AG08396 (cell line): Measurements from ENCODE around the gene ADAP1.
"Not testable (repeated sequence)": the region's sequence is repeated elsewhere in the genome, so short reads cannot be mapped to it uniquely, and the experiment has no call there.

ENCODE experiments used
- DNase-seq: peaks from one replicate; pipeline ENCODE4 v3.0.0; 2012; ENCODE audit warnings: low spot score, mixed read lengths

ADAP1 gene

DNA sequence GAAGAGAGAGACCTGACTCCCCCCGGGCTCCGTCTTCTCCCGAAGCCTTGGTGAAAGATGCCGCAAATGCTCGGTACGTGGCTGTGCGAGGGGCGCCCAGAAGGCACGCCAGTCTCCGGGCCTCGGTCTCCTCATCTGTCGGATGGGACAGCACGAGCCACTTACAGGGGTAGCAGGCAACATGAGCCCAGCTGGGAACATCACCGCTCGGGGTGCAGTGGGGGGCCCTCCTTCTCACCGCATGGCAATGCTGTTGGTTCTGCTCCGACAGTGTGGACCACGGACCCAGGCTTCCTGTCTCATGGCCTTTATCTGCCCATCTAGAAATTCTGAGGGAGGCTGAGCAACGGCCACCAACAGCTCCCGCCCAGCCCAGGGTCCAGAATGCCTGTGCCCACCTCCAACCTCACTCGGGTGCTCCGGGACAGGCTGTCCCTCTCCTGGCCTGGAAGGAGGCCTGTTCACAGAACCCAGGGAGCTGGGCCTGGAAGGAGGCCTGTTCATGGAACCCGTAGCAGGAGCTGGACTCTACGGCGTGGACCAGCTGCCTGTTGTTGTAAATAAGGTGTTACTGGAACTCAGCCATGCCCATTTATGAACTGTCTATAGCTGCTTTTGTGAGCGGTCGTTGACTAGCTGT is 15.8 kb downstream of the ADAP1 start:
- no peak for DNase-seq

- no peak for DNase-seq
Measured at GRCh38 chr7:937856-938484, 16.5 kb downstream of the ADAP1 start.

DNA sequence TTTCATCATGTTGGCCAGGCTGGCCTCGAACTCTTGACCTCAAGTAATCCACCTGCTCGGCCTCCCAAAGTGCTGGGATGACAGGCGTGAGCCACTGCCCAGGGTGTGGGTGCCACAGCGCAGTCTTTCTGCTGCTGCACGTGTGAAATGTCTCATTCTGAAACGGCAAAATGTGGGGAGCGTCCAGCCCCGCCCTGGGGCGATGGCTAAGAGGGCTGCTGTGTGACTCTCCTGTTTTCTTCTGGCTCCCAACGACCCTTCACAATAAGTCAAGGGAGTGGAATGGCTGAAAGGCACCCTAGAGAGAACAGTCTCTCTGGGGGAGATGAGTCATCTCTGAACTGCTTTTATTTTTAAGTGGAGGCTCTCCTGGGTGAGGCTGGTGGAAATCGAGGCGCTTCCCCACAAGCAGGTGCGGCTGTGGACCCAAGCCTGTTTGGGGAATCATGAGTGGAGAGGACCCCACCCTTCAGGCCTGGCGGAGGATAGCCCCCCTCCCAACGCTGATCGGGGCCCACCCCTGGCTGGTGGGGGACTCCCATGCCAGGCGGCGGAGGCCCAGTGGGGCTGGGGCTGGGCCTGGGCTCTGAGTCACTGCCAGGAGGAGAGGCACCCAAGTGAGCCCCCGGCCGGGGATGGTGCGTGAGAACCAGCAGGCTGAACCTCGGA is 18.0 kb downstream of the ADAP1 start:
- DNase-seq, result peak; percentile 86

DNA sequence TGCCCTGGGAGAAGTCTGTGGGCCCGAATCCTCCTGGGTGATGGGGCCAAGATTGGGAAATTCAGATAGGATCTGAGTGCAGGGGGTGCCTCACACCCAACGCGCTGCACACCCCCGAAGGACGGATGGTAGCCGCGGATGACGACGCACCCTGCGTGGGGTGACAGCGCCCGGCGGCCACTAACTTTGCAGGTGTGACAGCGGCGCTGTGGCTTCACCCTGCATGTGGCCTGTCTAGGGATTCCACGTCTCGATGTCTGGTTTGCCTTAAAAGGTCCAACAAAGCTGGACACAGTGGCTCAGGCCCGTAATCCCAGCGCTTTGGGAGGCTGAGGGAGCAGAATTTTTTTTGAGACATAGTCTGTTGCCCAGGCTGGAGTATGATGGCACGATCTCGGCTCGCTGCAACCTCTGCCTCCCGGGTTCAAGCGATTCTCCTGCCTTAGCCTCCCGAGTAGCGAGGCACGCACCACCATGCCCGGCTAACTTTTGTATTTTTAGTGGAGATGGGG is 18.6 kb downstream of the ADAP1 start:
- DNase-seq, result no peak

DNA sequence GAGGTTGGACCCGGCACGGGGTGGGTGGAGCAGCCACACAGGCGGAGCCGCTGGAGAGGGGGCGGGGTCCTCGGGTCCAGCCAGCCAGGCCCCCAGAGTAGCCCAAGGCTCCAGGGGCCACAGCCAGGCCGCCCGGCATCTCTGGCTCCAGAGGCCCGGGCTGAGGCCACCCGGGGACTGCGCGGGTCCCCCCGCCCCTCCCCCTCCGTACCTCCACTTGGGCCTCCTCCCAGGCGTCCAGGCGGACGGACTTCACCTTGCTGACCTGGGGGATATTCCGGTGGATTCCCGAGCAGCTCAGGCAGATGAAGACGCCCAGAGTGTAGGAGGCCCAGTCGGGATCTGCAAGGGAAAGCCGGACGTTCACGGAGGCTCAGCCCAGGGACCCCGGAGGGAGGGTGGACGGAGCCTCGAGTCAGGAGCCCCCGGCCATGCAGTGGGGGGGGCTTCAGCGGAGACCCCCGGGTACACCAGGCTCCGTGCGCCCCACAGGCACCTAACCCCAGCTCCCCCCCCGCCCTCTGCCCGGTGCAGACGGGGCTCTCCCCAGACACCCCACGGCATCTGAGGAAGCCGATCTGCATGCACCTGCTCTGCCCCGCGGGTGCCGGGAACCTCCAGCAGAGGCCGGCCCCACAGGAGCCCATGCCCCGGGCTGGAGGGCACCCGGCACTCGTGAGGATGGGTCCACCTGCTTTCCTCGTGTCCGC is 19.2 kb downstream of the ADAP1 start:
- no peak for DNase-seq

GRCh38 chr7:934469-935163 is 19.9 kb downstream of the ADAP1 start:
- DNase-seq, result no peak

GRCh38 chr7:932651-932975 is 21.9 kb downstream of the ADAP1 start:
- no peak for DNase-seq

DNA sequence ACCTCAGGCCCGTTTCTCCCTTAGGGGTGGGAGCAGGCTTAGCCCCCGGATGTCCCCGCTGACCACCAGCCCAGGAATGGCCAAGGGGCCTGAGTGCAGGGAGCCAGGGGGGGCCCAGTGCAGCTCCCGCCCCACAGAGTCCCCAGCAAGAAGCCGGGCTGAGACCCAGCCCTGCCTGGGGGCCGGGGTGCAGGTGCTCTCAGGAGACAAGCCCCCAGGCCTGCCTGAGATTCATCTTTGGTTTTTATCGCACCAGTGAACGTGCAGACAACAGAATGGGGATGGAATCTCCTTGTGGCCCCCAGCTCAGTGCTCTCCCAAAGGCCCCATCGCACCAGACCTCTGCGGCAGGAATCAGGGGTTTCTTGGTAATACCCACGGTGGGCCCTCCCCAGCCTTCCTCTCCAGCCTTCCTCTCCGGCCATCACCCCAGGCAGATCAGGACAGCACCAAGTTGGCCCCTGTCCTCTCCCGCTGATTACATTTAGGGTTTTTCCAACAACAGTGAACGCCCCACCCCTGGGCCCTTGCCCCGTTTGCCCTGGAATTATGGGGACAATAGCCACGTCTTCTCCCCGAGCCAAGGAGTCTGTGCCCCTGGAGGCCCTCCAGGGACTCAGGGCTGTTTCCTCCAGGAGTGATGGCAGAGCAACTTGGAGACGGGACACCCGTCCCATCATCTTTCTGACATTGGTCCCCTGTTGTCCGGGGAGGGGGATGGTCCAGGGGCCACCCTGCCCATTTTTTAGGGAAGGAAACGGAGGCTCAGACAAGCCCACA is 22.4 kb downstream of the ADAP1 start:
- DNase-seq, result no peak

DNA sequence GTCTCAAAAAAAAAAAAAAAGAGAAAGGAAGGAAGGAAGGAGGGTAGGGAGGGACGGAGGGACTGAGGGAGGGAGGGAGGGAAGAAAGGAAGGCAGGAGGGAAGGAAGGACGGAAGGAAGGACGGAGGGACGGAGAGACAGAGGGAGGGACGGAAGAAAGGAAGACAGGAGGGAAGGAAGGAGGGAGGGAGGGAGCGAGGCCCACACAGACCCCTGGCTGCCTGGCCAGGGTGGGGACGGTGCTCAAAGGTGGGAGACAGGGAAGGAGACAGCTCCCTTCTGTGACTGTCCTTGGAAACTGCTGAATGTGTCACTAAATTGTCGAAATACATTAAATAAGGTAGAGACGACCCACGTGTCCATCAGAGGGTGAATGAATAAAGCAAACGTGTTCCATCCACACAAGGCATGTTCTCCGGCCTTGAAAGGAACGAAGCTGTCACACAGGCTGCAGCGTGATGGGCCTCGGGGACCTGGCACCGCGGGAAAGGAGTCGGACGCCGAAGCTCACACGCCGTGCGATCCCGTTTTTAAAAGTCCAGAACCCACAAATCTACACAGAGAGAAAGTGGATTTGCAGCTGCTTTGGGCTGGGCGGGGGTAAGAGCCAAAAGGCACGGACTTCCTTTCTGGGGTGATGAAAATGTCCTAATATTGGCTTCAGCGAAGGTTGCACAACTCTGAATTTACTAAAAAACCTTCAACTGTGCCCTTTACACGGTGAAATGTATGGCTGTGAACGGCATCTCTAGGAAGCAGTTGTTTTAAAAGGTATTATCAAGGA is 23.3 kb downstream of the ADAP1 start:
- DNase-seq, result no peak

- DNase-seq, result no peak
Measured at GRCh38 chr7:929311-929711, 25.2 kb downstream of the ADAP1 start.

DNA sequence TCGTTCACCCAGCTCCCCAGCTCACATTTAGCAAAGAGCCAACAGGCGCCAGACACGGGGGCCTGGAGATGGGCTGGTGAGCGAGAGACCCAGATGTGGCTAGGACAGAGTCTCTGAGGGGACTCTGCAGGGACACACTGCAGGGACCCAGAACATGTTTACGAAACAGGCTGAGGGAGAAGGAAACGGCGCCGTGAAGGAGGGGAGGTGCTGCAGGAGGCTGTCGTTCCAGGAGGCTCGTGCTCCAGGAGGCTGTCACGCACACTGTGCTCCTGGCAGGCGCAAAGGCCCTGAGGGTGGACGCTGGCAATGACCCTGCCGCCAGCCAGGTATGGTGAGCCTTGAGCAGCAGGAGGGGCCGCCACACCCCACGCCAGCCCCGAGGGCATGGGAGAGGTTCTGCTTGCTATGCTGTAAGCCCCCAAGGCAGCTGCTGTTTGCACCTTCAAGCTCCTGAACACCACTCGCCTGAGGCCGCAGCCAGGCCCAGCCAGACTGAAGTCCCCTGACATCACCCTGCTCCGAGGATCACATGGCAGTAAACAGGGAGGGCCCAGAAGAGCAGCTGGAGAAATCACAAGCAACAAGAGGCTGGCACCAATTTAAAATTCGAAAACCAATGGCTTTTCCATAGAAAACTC is 27.3 kb downstream of the ADAP1 start:
- DNase-seq, result no peak

GRCh38 chr7:926061-927030 is 28.1 kb downstream of the ADAP1 start:
- DNase-seq, result no peak

DNA sequence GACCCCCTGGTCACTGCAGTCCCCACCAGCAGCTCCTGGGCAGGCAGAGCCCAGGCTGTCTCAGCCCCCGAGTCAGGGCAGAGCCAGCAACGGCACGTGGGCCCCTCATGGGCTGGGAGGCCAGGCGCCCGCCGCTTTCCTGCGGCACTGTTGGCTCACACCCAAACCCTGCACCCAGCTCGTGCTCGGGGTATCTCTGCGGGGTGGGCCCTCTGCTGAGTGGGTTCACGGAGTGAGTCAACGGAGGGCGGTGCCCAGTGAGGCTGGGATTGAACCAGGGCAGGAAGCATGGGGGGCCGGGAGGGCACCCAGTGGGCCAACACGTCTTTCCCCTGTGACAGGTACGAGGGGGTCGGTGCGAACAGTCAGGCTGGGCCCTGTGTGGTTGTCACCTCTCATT is 28.9 kb downstream of the ADAP1 start:
- DNase-seq, result no peak

DNA sequence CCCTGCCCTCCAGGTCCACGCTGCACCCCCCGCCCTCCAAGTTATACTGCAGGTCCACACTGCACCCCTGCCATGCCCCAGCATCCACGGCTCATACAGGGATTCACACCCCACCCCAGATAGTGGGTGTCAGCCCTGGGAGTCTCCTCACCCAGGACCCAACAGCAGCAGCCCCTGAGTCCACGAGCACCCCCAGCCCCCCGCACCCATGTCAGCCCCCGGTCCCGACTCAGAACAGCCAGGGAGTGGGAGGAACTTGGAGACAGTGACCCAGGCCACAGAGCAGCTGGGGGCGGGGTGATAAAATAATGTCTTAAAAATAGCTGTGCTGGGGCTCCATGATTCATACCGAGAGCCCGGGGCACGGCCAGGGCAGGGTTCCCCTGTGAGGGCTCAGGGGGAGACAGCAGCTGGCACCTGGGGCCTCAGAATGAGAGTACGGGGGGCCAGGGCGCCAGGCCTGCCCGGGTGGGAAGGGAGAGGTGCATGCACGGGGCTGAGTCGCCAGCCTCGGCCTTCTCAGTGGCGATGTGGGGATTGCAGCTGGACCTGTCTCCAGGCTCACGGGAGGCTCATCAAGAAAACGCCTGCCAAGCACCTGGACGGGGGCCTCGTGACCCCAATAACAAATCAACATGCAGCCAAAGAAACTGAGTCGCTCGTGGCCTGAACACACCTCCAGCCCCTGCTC is 29.8 kb downstream of the ADAP1 start:
- DNase-seq, result peak; percentile 63

GRCh38 chr7:924042-924441 is 30.4 kb downstream of the ADAP1 start:
- not testable (repeated sequence) for DNase-seq

DNA sequence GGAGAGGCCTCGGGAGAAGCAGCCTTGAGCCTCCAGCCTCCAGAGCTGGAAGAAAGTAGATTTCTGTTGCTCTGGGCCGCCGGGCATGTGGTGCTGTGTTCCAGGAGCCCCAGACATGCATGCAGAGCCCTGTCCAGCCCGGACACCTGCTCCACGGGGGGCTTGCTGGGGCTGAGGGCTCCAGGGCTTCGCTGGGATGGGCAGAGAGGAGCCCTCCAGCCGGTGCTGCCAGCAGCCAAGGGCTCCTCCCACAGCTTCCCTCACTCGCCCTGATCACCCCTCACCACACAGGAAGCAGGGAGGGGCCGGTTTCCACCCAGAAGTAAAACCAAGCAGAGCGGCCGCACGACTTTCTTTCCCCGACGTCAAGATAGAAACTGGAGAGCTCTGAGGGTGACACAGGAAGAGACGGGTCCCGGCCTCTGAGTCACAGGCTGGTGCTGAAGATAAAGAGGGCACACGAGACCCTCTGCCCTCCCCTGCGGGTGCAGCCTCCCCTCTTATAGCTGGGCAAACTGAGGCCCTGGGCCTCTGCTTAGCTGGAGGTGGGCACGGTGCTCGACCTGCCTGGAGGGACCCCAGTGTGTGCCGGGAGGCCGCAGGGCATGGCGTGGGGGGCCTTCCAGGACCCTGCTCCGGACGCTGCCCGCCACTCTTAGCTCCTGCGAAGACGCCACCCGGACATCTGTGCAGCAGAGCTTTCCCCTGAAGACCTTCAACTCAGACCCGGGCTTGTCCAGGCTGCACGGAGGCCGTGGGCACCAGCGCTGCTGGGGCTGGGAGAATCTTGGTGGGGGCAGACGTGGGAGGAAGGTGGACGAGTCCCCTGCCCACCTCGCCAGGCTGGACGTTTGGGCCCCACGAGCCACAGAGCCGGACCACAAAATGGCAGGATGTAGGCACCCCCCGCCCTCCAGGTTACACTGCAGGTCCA is 31.1 kb downstream of the ADAP1 start:
- no peak for DNase-seq
